ENCODE results near the gene WDFY4. TPM values are rescaled to one million over a fixed set of nuclear protein-coding genes. Genes with fewer than 3 reads are reported as not detected.

The WDFY4 gene
- total and polyA plus RNA-seq, 2 donors (not counting 3 experiments of a cell fraction or from before 2014, with no cell fraction given): 10.1 to 10.2 TPM

- DNase-seq (ENCODE audit: low read depth, low spot score) (no peak), FAIRE-seq (no peak)
- BruUV-seq (replicated peaks): no TSS peak
- H3K79me2 ChIP-seq (ENCODE audit: control insufficient read depth, insufficient read depth, low read length): no peaks in the 10 kb centered on the region
- POLR2A ChIA-PET: no interaction called here
- no peak overlapping the region for H3K9ac ChIP-seq (replicated peaks; ENCODE audit: extremely low read depth, insufficient read depth, low read length)
- CTCF ChIA-PET: no interaction called here
- dilution Hi-C loops (cut with MboI; ENCODE audit: extremely low pct_ligation_motif_present, low sequenced_read_pairs) (no loop called here), intact Hi-C loops (cut with micrococcal nuclease) (no loop called here)
- H3K9me3 ChIP-seq (replicated peaks; ENCODE audit: control insufficient read depth, insufficient read depth, low read length): no peaks in the 10 kb centered on the region
- no peak overlapping the region for H3K4me2 ChIP-seq (ENCODE audit: insufficient read depth, low read length)
- no peak overlapping the region for H2AFZ ChIP-seq (ENCODE audit: low read depth, low read length)
- TF ChIP-seq GATA2 (IDR thresholded peaks at IDR 0.05; ENCODE audit: insufficient read depth, insufficient read length, low read depth, low read length): no peak
- TF ChIP-seq FOS (IDR thresholded peaks at IDR 0.05; ENCODE audit: borderline replicate concordance, insufficient read depth, low read length): no peak
- TF ChIP-seq JUN (IDR thresholded peaks at IDR 0.05; ENCODE audit: borderline replicate concordance, insufficient read depth, insufficient read length, low read depth): no peak
- no peak for TF ChIP-seq EZH2 (IDR thresholded peaks at IDR 0.05; ENCODE audit: borderline replicate concordance, low read depth, low read length, severe bottlenecking)
- no peak for TF ChIP-seq MYC (IDR thresholded peaks at IDR 0.05; ENCODE audit: low read depth, low read length)
- no peak for TF ChIP-seq CTCF (IDR thresholded peaks at IDR 0.05; ENCODE audit: extremely low read depth in 1 of 2, insufficient read depth in 1 of 2, low read depth in 1 of 2, low read length in 2 of 2)
- TF ChIP-seq POLR2A (IDR thresholded peaks at IDR 0.05; ENCODE audit: low read depth, low read length): no peak
- no peak for TF ChIP-seq MAX (IDR thresholded peaks at IDR 0.05; ENCODE audit: insufficient read depth, insufficient read length)
- no peak for TF ChIP-seq POLR2AphosphoS5 (IDR thresholded peaks at IDR 0.05; ENCODE audit: insufficient read depth, low read depth, low read length)
- no peaks in the 10 kb centered on the region for H3K9me1 ChIP-seq (replicated peaks; ENCODE audit: control insufficient read depth, extremely low read depth, insufficient read depth, low read length)
- no peak overlapping the region for H3K27ac ChIP-seq (ENCODE audit: insufficient read depth, low read depth, low read length)
- H3K4me3 ChIP-seq (replicated peaks in 1 of 3; ENCODE audit: insufficient read depth in 1 of 3, low read depth in 1 of 3, low read length in 3 of 3): no peak overlapping the region
- no peaks in the 10 kb centered on the region for H3K36me3 ChIP-seq (ENCODE audit: control insufficient read depth in 2 of 2, extremely low read depth in 1 of 2, insufficient read depth in 2 of 2, low read length in 2 of 2)
- H4K20me1 ChIP-seq (replicated peaks; ENCODE audit: control insufficient read depth, extremely low read depth, insufficient read depth, low read length): no peaks in the 10 kb centered on the region
- H3K4me1 ChIP-seq (ENCODE audit: control insufficient read depth, extremely low read depth, insufficient read depth, low read length): no peaks in the 10 kb centered on the region
- peaks cover 0 to 2% of the 10 kb centered on the region in 2 experiments for H3K27me3 ChIP-seq (ENCODE audit: control insufficient read depth in 2 of 2, insufficient read depth in 2 of 2, low read length in 2 of 2)
Measured at GRCh38 chr10:48763403-48763965, 78.8 kb downstream of the WDFY4 start.
